Mucosa of gallbladder (tissue), 1 donor: ENCODE measurements around the gene SPINK2. TPM values are rescaled to one million over a fixed set of nuclear protein-coding genes. Genes with fewer than 3 reads are reported as not detected.
A peak's percentile ranks its signal among the peaks of the same experiment; 100 is the strongest.

ENCODE experiments used
- DNase-seq: peaks from one replicate; pipeline ENCODE4 v3.0.0-alpha.2; 2020; ENCODE audit warnings: low spot score
- total RNA-seq: library from RNA; stranded (reverse); gene quantifications from one replicate; pipeline ENCODE4 v1.2.1, GENCODE V29; 2021
- donor health status: DM: no; HTN: no; CAD: no.

Gene SPINK2
- total RNA-seq, 1 donor from 2014 or later, result 0.63 TPM

GRCh38 chr4:56799824-56800756 lies 21.4 kb downstream of the SPINK2 start:
- peak; percentile 89 for DNase-seq

GRCh38 chr4:56799161-56799759 lies 22.2 kb downstream of the SPINK2 start:
- DNase-seq, result no peak

GRCh38 chr4:56796211-56796610 lies 25.3 kb downstream of the SPINK2 start:
- DNase-seq, result no peak

DNA sequence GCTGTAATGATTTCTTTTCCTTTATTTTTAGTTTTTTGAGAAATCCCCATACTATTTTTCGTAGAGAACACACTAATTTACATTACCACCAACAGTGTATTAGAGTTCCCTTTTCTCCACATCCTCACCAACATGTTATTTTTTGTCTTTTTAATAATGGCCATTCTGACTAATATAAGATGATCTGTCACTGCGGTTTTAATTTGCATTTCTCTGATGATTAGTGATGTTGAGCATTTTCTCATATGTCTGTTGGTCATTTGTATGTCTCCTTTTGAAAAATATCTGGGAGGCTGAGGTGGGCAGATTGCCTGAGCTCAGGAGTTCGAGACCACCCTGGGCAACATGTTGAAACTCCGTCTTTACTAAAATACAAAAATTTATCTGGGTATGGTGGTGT lies 30.2 kb downstream of the SPINK2 start:
- no peak for DNase-seq

GRCh38 chr4:56790691-56791091 lies 30.8 kb downstream of the SPINK2 start:
- DNase-seq, result no peak

DNA sequence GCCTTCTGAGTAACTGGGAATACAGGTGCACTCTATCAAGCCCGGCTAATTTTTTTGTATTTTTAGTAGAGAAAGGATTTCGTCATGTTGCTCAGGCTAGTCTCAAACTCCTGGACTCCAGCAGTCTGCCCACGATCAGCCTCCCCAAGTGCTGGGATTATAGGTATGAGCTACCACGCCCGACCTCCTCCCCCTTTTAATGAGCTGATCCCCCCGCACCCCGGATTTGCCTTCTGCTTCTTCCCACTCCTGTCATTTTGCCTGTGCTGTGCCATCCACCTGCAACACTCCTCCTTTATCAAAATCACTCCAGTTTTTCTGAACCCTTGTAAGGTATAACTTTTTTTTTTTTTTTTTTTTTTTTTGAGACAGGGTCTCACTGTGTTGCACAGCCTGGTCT lies 33.4 kb downstream of the SPINK2 start:
- DNase-seq, result no peak

DNA sequence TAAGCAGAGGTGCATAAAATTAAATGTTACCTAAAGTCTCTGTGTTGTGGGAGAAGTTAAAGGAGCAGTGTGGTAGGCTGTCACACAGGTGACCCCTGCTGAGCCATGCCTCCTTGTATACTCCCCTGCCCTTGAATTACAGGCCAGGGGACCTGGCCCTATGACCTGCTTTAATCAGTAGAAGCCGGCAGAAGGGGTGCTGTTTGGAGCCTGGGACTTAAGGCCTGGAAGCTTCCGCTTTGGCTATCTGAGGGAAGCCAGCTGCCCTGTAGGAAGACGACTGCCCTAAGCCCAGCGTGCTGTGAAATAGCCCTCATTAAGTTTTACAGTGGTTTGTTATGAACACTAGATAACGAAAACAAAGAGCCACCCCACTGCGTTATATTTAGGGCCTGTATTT lies 34.1 kb downstream of the SPINK2 start:
- no peak for DNase-seq

DNA sequence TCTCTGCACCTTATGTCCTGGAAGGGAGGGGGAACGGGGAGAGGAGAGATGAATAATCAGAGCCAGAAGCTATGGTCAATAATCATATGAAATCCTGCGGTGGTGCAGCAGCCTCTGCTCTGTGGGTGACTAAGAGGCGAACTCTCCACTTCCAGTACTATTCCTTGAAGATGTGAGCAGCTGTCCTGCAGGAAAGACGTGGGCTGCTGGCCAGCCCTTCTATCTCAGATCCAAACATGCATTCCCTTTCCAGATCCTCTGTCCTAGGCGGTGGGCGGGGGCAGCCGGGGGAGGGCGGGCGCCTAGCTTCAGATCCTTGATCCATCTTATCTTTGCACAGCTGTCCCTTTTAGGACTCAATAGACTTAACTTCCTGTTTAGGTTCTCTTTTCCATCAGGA lies 34.5 kb downstream of the SPINK2 start:
- DNase-seq, result peak; percentile 11

GRCh38 chr4:56783986-56784385 lies 37.5 kb downstream of the SPINK2 start:
- no peak for DNase-seq

DNA sequence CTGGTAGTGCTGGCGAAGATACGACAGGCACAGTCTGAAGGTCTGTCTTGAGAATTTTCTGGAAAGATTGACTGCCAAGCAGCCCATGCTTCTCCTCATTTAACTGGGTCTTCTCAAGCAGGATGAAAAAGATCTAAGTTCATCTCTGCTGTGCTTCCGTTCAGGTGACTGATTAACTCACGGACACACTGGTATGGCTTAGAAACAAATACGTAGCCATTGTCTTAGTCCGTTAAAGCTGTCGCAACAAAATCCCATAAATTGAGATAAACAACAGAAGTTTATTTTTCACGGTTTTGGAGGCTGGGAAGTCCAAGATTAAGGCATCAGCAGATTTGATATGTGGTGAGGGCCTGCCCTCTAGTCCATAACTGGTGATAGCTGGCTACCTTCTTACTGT lies 39.5 kb downstream of the SPINK2 start:
- DNase-seq, result no peak

- no peak for DNase-seq
Measured at GRCh38 chr4:56773346-56773745, 48.2 kb downstream of the SPINK2 start.

- DNase-seq, result no peak
Measured at GRCh38 chr4:56772134-56772533, 49.4 kb downstream of the SPINK2 start.

DNA sequence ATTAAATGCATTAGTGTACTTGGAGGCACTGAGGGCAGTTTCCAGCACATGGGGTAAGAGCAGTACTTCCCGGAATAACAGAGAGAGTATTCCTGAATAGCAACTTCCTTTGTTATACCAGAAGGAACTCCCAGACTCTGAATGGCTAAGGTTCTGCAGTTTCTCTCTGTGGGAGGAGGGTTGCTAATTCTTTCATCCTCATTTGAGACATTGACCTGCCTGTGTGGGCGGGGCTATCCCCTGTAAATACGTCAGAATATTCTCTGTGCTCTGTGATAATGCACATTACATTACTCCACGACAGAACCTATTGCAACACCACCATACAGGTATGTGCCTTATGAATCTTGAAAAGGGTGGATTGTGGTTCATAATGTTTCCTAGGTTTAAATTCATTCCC lies 52.7 kb downstream of the SPINK2 start:
- no peak for DNase-seq

DNA sequence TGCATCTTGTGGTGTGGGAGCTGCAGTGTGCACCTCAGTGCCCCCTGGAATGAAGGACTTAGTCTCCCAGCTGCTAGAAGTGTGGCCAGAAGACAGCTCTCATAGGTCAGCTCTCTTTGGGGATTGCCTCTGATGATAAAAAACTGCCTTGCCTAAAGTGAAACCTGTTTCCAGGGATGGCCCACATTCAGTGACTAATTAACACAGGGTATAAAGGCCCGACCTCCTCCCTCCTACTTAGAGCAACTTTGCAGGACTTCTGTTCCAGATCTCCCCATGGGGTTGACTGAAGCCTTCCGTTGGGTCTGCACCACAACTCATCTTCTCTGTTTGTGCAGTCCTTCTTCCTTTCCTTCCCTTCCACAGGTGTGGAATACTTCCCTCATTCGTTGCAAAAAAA lies 53.2 kb downstream of the SPINK2 start:
- no peak for DNase-seq

DNA sequence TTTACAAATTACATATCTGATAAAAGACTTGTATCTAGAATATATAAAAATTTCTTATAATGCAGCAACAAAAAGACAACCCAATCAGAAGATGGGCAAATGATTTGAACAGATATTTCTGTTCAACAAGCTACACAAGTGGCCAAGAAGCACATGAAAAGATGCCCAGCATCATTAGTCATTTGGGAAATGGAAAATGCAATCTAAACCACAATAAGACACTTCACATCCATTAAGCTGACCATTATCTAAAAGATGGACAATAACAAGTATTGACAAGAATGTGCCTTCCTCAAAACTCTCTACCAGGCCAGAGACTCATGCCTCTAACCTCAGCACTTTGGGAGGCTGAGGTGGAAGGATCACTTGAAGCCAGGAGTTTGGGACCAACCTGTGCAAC lies 53.9 kb downstream of the SPINK2 start:
- no peak for DNase-seq

GRCh38 chr4:56764775-56765174 lies 56.7 kb downstream of the SPINK2 start:
- DNase-seq, result no peak

DNA sequence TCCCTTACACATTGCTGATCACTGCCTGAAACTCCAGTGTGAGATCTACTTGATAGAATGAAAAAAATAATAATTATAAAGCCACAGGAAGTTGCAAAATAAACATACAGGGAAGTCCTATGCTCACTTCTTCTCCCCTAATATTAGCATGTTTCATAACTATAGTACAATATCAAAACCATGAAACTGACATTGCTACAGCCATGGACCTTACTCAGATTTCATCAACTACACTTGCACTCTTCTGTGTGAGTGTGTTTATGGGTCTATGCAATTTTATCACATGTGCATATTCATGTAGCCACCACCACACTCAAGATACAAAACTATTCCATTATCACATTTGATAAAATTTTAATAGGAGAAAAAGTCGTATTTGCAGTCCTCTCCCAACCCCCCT lies 57.3 kb downstream of the SPINK2 start:
- no peak for DNase-seq

GRCh38 chr4:56762484-56763250 lies 58.8 kb downstream of the SPINK2 start:
- no peak for DNase-seq

DNA sequence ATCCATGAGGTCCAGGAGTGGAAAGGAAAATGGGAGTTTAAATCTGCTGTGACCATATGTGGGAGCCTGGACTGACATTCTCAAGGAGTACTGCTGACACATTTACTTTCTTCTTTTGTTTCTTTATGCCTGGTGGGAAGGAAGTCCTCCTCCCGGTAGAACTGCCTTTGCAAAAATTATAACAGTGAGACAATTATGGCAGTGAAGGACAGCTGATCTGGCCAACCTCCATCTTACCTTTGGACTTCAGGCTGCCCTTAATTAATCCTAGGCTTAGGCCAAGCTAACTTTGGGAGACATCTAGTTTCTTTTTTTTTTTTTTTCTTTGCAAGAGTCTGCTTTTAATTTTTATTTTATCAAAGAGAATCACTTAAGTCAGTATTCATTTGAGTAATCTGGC lies 61.3 kb downstream of the SPINK2 start:
- DNase-seq, result no peak
